Measurements from ENCODE around the gene ADA. TPM values are rescaled to one million over a fixed set of nuclear protein-coding genes. Genes with fewer than 3 reads are reported as not detected.

The ADA gene
- total RNA-seq, 1 donor from 2014 or later: 11.1 TPM

- peak; percentile 96 to 98 for DNase-seq (ENCODE audit: low read depth in 2 of 2)
These were observed 69.0 kb downstream of the ADA start, which contains the start of gene PKIG for GRCh38 chr20:44582311-44583025. Gene PKIG, plus strand, starts transcription at chr20:44582579. Its CDS starts 31,978 bp downstream, at chr20:44614557.

DNA sequence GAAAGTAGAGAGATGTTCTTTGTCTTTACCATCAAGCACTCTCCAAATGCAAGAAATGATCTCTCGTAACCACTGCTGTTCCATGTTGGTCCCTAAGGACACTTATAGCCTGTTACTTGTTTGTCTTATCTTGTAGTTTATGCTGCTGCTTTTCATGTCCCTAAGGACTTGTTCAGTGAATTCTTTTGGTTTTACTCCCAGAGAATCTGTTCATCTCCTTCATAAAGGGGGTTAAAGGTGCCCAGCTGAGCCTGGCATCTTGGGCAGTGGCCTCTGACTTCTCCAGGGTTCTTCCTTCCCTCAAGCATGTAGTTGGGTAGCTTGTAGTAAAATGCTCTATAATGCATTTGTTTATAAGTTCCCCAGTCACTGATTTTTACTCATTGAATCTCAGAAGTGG lies 70.0 kb downstream of the ADA start:
- no peak for DNase-seq (ENCODE audit: low read depth in 2 of 2)

DNA sequence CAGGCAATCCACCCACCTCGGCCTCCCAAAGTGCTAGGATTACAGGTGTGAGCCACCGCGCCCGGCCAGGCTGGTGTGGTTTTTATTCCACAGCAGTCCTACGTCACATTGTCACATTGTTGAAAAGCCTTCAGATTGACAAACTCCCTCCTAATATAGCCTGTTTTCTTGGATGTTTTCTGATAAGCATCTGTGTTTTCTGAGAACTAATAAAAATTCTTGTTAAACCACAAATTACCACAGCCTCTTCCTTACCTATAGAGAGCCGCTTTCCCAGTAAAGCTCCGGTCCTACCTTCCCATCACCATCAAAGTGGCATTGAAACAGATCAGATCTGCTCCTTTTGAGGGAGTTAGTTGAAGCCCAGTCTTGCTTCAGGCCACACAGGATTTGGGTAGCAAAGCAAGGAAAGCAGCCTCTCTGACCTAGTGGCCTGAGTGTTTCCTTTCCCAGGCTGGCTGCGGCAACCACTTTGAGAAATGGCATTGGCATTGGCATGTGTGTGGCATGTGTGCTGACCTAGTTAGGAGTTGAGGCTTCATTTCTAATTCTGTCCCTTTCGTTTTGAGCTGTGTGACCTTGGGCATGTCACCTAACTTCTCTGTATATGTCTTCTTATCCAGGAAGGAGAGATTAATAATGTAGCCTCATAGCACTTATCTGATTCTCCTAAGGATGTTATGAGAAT lies 70.8 kb downstream of the ADA start:
- DNase-seq (ENCODE audit: low read depth in 2 of 2): peak in 1 of 2 donors; percentile 50

GRCh38 chr20:44579313-44580081 lies 72.0 kb downstream of the ADA start:
- DNase-seq (ENCODE audit: low read depth in 2 of 2): peak; percentile 83 to 89

DNA sequence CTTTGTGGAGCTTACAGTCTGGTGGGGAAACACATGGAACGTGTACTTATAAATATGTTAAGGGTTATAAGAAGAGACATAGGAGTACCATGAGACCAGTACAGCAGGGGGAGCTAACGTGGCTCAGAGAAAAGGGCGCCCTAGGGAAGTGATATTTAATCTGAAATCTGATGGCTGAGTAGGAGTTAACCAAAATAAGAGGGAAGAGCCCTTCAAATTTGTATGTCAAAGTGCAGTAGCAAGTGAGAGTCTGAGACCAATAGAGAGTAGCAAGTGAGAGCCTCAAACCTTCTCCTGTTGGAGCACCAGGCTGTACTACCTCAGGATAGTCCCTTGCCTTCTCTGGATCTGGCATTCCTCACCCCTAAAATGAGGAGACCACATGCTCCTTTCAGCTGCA lies 75.2 kb downstream of the ADA start:
- DNase-seq (ENCODE audit: low read depth in 2 of 2): peak; percentile 76 to 81

DNA sequence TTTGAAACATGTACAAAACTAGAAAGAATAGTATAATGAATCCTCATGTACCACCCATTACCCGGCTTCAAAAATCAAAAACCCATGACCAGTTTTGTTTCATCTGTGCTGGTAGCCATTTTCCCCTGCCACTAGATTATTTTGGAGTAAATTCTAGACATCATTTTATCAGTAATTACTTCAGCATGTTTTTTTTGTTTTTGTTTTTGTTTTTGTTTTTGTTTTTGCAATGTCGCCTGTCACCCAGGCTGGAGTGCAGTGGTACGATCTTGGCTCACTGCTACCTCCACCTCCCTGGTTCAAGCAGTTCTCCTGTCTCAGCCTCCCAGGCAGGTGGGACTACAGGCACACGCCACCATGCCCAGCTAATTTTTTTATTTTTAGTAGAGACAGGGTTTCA lies 77.1 kb downstream of the ADA start:
- no peak for DNase-seq (ENCODE audit: low read depth in 2 of 2)

DNA sequence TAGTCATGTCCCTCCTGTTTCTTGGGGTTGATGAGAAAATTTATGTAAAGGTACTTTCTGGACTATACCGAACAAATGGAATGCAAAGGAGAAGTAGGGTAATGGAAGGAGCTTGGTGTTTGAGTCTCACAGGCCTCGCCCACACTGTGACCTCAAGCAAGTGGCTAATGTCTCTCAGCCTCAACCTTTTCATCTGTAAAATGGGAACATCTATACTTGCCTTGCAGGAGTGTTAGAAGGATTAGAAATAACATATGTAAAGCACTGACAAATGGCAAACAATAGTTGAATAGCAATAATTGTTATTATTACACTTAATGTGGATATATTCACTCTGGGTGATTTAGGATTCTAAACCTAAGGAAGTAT lies 78.0 kb downstream of the ADA start:
- DNase-seq (ENCODE audit: low read depth in 2 of 2): no peak

DNA sequence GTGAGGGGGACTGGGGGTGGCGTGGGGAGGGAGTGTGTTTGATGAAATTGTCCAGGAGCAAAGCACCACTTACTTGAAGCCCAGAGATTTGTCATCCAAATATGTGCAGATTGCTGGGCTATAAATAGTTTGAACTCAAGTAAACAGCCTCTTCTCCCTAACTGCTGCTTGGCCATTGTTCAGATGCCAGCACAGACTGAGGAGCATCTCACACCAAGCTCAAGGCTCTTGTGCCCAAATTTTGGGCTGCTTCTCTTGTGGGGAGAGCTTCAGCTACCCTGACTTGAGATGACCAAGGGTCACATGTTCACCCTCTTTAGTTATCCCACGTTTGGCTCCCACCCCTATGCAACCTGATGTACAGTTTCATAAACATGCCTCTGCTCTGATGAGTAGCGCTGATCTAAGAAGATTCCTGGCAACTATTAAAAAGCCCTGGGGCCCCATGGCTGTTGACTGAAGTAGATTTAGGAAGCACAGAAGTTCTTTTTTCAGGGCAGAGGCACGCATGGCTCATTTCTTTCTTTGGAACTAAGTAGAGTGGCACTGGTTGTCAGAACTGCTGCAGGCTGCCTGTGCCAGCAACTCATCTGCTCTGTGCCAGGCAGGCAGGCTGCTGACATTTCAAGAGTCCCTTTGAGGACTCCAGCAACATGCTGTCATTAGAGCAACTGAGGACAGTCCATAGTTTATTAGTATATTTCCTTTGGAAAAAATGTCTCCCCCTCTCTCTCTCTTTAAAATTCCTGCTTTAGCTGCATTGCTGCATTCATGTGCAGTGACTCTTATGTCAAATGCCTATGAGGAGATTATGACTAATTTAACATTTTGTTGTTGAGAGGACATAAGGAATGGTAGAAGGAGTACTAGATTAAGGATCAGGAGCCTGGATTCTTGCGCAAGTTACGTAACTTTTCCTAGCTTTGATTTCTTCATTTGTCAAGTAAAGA lies 78.7 kb downstream of the ADA start:
- peak in 1 of 2 donors; percentile 73 for DNase-seq (ENCODE audit: low read depth in 2 of 2)

GRCh38 chr20:44571362-44571988 lies 80.0 kb downstream of the ADA start:
- peak in 1 of 2 donors; percentile 13 for DNase-seq (ENCODE audit: low read depth in 2 of 2)

DNA sequence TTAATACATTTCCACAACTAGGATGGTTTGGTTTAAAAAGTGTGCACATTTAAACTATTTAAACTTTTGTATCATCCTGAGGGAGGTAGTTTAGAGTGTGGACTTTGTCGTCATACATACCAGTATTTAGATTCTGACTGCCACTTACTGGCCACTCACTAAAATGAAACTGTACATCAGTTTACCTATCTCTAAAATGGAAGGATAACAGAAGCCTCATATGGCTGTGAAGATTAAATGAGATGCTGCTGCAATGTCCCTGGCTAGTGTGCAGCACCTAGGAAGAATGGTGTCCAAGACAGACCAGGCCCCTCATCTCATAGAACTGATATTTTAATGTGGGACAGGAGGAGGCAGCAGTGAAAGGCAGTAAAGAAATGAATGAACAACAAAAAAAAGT lies 81.1 kb downstream of the ADA start:
- DNase-seq (ENCODE audit: low read depth in 2 of 2): no peak

Other genes starting within 250 kb of the ADA start
- 2.6 and 2.8 TPM in 2 replicates for gene TTPAL, start 175.8 kb downstream of the ADA start, total RNA-seq
- 87.0 and 130 TPM in 2 replicates for gene SERINC3, start 129.6 kb downstream of the ADA start, total RNA-seq
- gene PKIG, start 69.1 kb downstream of the ADA start, total RNA-seq: 138 and 215 TPM in 2 replicates
- gene CCN5, start 63.7 kb upstream of the ADA start, total RNA-seq: not detected in 2 replicates
- not detected in 2 replicates for gene KCNK15, start 94.2 kb upstream of the ADA start, total RNA-seq
- gene RIMS4, start 158.8 kb upstream of the ADA start, total RNA-seq: under 0.01 TPM in 1 of 2 replicates, not detected in the other
- 76.9 and 96.6 TPM in 2 replicates for gene YWHAB, start 234.0 kb upstream of the ADA start, total RNA-seq